Panc1 (cell line): ENCODE data around the gene TPM4. TPM values are rescaled to one million over a fixed set of nuclear protein-coding genes. Genes with fewer than 3 reads are reported as not detected.
"Not testable (repeated sequence)": the region's sequence is repeated elsewhere in the genome, so short reads cannot be mapped to it uniquely, and the experiment has no call there.

Experiments used
- ATAC-seq: fragments of 200-7000 bp; cut with Tn5 transposase; 2 replicates; pipeline ENCODE4 v1.9.1; 2020; ENCODE audit warnings: mild to moderate bottlenecking, moderate library complexity
- BruUV-seq: library from RNA; stranded (reverse); fragments of 400-500 nt; replicated peaks from 2 replicates; lab custom pipeline; 2021; lab: Mats Ljungman, UMichigan
- CTCF ChIA-PET: fragments of 300-600 bp; sonication (Branson Sonifier 250); formaldehyde crosslinking; loops from one replicate; lab custom pipeline; 2022; ENCODE audit warnings: antibody characterized with exemption; lab: Charles Lee
- POLR2A ChIA-PET: fragments of 300-600 bp; sonication (Branson Sonifier 250); formaldehyde crosslinking; loops from one replicate; lab custom pipeline; 2022; ENCODE audit warnings: antibody characterized with exemption; lab: Charles Lee
- DNase-seq: peaks from one replicate; pipeline ENCODE4 v3.0.0-alpha.2; 2010; ENCODE audit warnings: low read depth, low spot score
- H3K27ac ChIP-seq: 2 replicates; pipeline ENCODE4 v1.5.1; 2011; ENCODE audit warnings: mild to moderate bottlenecking, low read length, inconsistent platforms
- H3K27me3 ChIP-seq: fragments of 200-500 bp; sonication (Bioruptor generic); 2 replicates; pipeline ENCODE4 v1.6.0; 2014; ENCODE audit warnings: low read length, inconsistent platforms; ENCODE audit not compliant: control insufficient read depth, insufficient read depth
- H3K36me3 ChIP-seq: fragments of 200-500 bp; sonication (Bioruptor generic); 2 replicates; pipeline ENCODE4 v1.5.1; 2014; ENCODE audit warnings: inconsistent platforms, mild to moderate bottlenecking, low read length, moderate library complexity; ENCODE audit not compliant: control insufficient read depth, insufficient read depth
- H3K4me1 ChIP-seq: 2 replicates; pipeline ENCODE4 v1.5.1; 2011; ENCODE audit warnings: inconsistent platforms, mild to moderate bottlenecking, low read length, moderate library complexity; ENCODE audit not compliant: control insufficient read depth, insufficient read depth
- H3K4me3 ChIP-seq, 2 experiments: 2 replicates each; pipeline ENCODE4 v1.5.1; 2011 to 2012; ENCODE audit warnings: low read depth in 2 of 2, low read length in 2 of 2, mild to moderate bottlenecking in 2 of 2, inconsistent platforms in 1 of 2, moderate library complexity in 1 of 2
- H3K9me3 ChIP-seq: fragments of 200-500 bp; sonication (Bioruptor generic); 2 replicates; pipeline ENCODE4 v1.5.1; 2014; ENCODE audit warnings: low read depth, mild to moderate bottlenecking, inconsistent platforms, low read length, moderate library complexity; ENCODE audit not compliant: control insufficient read depth, insufficient read depth
- CTCF ChIP-seq: fragments of 450-650 bp; IDR thresholded peaks from 2 replicates; pipeline ENCODE4 v1.5.1; 2017; ENCODE audit warnings: mild to moderate bottlenecking
- POLR2AphosphoS5 ChIP-seq: IDR thresholded peaks from 2 replicates; pipeline ENCODE4 v1.6.1; 2012; ENCODE audit warnings: mild to moderate bottlenecking, low read depth, low read length, moderate library complexity
- REST ChIP-seq, 2 experiments: IDR thresholded peaks; 2 replicates each; pipeline ENCODE4 v1.6.1; 2011 to 2012; ENCODE audit warnings: low read depth in 2 of 2, control low read depth in 1 of 2, low read length in 1 of 2, mild to moderate bottlenecking in 1 of 2, moderate library complexity in 1 of 2; ENCODE audit not compliant: insufficient read depth in 1 of 2
- SIN3A ChIP-seq: IDR thresholded peaks from 2 replicates; pipeline ENCODE4 v1.6.1; 2012; ENCODE audit warnings: low read depth, mild to moderate bottlenecking, low read length, moderate library complexity, borderline replicate concordance; ENCODE audit not compliant: insufficient read depth
- TCF7L2 ChIP-seq: IDR thresholded peaks from 2 replicates; pipeline ENCODE4 v1.6.1; 2011; ENCODE audit warnings: mild to moderate bottlenecking, low read depth, low read length, inconsistent platforms
- in situ Hi-C: cut with HindIII; loops from 2 replicates; pipeline ENCODE4 v1.10.0; 2016; ENCODE audit warnings: low sequenced_read_pairs, low pct_unique_long_range_greater_than_20kb
- intact Hi-C: fragments of 100-400 bp; cut with micrococcal nuclease; formaldehyde crosslinking; loops from one replicate; pipeline ENCODE4 v1.10.0; 2022; ENCODE audit not compliant: unreplicated experiment
- total RNA-seq: library from RNA; stranded (reverse); gene quantifications from one replicate; pipeline ENCODE4 v1.2.1, GENCODE V29; 2021; ENCODE audit not compliant: unreplicated experiment

The TPM4 gene
- total RNA-seq, 1 experiment from 2014 or later = 165 TPM

- in situ Hi-C loops = no loop called here
- no peak for DNase-seq
- TF ChIP-seq SIN3A (no peak), CTCF (no peak), POLR2AphosphoS5 (no peak), REST (IDR thresholded peaks at IDR 0.05; ENCODE audit: insufficient read depth in 1 of 2, low read depth in 2 of 2, low read length in 1 of 2) (no peak), TCF7L2 (no peak)
- intact Hi-C loops = no loop called here
- Histone ChIP-seq H3K27ac (no peak overlapping the region), H3K4me1 (no peaks in the 10 kb centered on the region), H3K4me3 (no peak overlapping the region), H3K27me3 (no peaks in the 10 kb centered on the region), H3K9me3 (no peaks in the 10 kb centered on the region), H3K36me3 (no peaks in the 10 kb centered on the region; the same call in 1 of the 2 replicates)
- ChIA-PET CTCF (no interaction called here), POLR2A (no interaction called here)
- no TSS peak for BruUV-seq
- ATAC-seq = no peak
Observed at GRCh38 chr19:16085115-16085514, 8.8 kb downstream of the TPM4 start.

- H3K9me3 ChIP-seq, in situ Hi-C loops, H3K4me3 ChIP-seq, H3K27me3 ChIP-seq, ATAC-seq, H3K36me3 ChIP-seq, BruUV-seq, H3K4me1 ChIP-seq, CTCF ChIA-PET, POLR2A ChIA-PET, intact Hi-C loops, DNase-seq, H3K27ac ChIP-seq: not testable (repeated sequence)
Observed at GRCh38 chr19:16087404-16087803, 11.1 kb downstream of the TPM4 start.

GRCh38 chr19:16087940-16088339, 11.6 kb downstream of the TPM4 start:
- POLR2A ChIA-PET = no interaction called here
- Histone ChIP-seq H3K4me1 (no peaks in the 10 kb centered on the region), H3K36me3 (peaks cover 2% of the 10 kb centered on the region; the same call in 1 of the 2 replicates), H3K27me3 (no peaks in the 10 kb centered on the region), H3K27ac (no peak overlapping the region), H3K4me3 (no peak overlapping the region), H3K9me3 (no peaks in the 10 kb centered on the region)
- CTCF ChIA-PET = interaction anchor here (0.6 kb wide), 1 partner anchor 46 kb away, joined by 3 read pairs; no protein-coding TSS in a partner anchor
- TF ChIP-seq TCF7L2 (no peak), CTCF (no peak), REST (IDR thresholded peaks at IDR 0.05; ENCODE audit: insufficient read depth in 1 of 2, low read depth in 2 of 2, low read length in 1 of 2) (no peak), SIN3A (no peak), POLR2AphosphoS5 (no peak)
- in situ Hi-C loops = no loop called here
- ATAC-seq = no peak
- BruUV-seq = no TSS peak
- DNase-seq = no peak
- intact Hi-C loops = no loop called here
